MG63 (cell line): ENCODE results near the gene KIAA1549. TPM values are rescaled to one million over a fixed set of nuclear protein-coding genes. Genes with fewer than 3 reads are reported as not detected.
"Not testable (repeated sequence)": the region's sequence is repeated elsewhere in the genome, so short reads cannot be mapped to it uniquely, and the experiment has no call there.

Source experiments
- DNase-seq: peaks from one replicate; pipeline ENCODE4 v3.0.0-alpha.2; 2020
- H3K27me3 ChIP-seq: fragments of 250-450 bp; sonication (Bioruptor Pico); 2 replicates; pipeline ENCODE4 v1.5.1; 2020; ENCODE audit warnings: mild to moderate bottlenecking, moderate library complexity
- H3K36me3 ChIP-seq: fragments of 250-450 bp; sonication (Bioruptor Pico); 2 replicates; pipeline ENCODE4 v1.5.1; 2020; ENCODE audit warnings: mild to moderate bottlenecking, moderate library complexity
- H3K4me3 ChIP-seq: fragments of 250-450 bp; sonication (Bioruptor Pico); 2 replicates; pipeline ENCODE4 v1.5.1; 2020; ENCODE audit warnings: mild to moderate bottlenecking, moderate library complexity
- H3K9me3 ChIP-seq: fragments of 250-450 bp; sonication (Bioruptor Pico); 2 replicates; pipeline ENCODE4 v1.5.1; 2020; ENCODE audit warnings: mild to moderate bottlenecking, moderate library complexity
- total RNA-seq: library from RNA; depleted of rRNA; stranded (reverse); fragments of >200 nt; shearing (Covaris generic); gene quantifications from 2 replicates; pipeline ENCODE4 v1.2.3, GENCODE V29; 2014; ENCODE audit warnings: low replicate concordance

KIAA1549 gene
- total RNA-seq, 1 experiment from 2014 or later: 1.1 TPM

DNA sequence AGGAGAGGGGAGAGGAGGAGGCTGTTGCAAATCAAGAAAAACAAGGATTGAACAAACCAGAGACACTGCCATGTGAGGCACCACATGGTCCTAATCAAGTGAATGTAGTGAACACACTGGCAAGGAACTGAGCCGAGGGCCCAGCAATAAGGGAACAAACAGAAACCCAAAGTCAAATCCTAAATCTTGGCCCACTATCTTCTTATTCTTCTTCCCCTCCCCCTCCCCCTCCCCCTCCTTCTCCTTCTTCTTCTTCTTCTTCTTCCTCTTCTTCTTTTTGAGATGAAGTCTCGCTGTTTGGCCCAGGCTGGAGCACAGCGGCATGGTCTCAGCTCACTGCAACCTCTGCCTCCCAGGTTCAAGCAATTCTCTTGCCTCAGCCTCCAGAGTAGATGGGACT is 24.0 kb downstream of the KIAA1549 start:
- no peaks in the 10 kb centered on the region for H3K9me3 ChIP-seq
- H3K27me3 ChIP-seq: no peaks in the 10 kb centered on the region
- no peaks in the 10 kb centered on the region for H3K36me3 ChIP-seq
- H3K4me3 ChIP-seq: no peak overlapping the region
- DNase-seq: no peak

- no peaks in the 10 kb centered on the region for H3K9me3 ChIP-seq
- H3K36me3 ChIP-seq: no peaks in the 10 kb centered on the region
- no peak for DNase-seq
Measured at GRCh38 chr7:138954545-138955475, 26.4 kb downstream of the KIAA1549 start.

DNA sequence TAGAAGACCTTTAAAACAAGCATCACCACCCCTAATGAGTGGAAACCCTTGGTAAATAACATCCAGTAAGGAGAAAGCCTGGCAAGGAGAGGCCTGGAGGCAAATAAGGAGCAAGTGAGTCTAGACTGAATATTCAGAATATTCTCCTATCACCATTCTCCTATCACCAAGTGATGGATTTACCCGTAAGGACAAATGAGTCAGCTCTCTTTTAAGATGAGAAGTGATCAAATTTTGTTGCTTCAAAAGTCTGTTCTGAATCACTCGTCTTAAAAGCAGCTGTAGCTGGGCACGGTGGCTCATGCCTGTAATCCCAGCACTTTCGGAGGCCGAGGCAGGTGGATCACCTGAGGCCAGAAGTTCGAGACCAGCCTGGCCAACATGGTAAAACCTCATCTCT is 28.4 kb downstream of the KIAA1549 start:
- DNase-seq: no peak

More at GRCh38 chr7:138954545-138955475, 26.4 kb downstream of the KIAA1549 start:
- H3K4me3 ChIP-seq: no peak overlapping the region
- no peaks in the 10 kb centered on the region for H3K27me3 ChIP-seq

GRCh38 chr7:138951953-138952352 is 29.2 kb downstream of the KIAA1549 start:
- no peak for DNase-seq
- Histone ChIP-seq H3K36me3 (no peaks in the 10 kb centered on the region), H3K4me3 (no peak overlapping the region), H3K27me3 (no peaks in the 10 kb centered on the region), H3K9me3 (no peaks in the 10 kb centered on the region)

More for the DNA sequence above, 28.4 kb downstream of the KIAA1549 start:
- no peak overlapping the region for H3K4me3 ChIP-seq
- no peaks in the 10 kb centered on the region for H3K9me3 ChIP-seq
- H3K27me3 ChIP-seq: no peaks in the 10 kb centered on the region
- H3K36me3 ChIP-seq: no peaks in the 10 kb centered on the region

DNA sequence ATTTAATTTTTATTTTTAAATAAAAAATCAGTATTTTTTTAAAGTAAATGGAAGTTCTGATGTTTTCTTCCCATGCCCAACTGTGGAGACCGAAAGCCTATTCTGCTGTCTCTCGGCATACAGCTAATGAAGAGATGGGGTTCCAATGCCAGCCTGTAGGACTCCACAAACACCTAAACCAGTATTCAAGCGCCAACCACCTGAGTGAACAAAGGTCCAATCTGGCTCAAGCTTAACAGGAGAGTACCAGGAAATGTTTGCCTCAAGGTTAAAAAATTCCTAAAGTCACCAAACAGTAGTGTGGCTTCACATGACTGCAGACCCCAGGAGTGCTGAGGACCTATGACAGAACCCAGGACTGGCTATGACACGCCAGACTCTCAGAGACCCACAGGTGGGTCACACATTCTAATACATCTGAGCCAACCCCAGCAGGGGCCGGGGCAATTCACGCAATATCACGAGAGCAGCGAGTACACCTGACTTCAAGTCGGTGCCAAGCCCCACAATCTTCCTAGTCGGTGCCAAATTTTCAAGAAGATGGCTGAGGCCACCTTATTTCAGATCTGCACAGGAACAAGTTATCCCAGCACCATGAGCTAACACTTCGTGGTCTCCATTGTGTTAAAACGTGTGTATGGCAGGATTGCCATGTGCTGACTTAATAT is 31.6 kb downstream of the KIAA1549 start:
- DNase-seq: no peak
- Histone ChIP-seq H3K9me3 (no peaks in the 10 kb centered on the region), H3K27me3 (no peaks in the 10 kb centered on the region), H3K36me3 (no peaks in the 10 kb centered on the region), H3K4me3 (no peak overlapping the region)

DNA sequence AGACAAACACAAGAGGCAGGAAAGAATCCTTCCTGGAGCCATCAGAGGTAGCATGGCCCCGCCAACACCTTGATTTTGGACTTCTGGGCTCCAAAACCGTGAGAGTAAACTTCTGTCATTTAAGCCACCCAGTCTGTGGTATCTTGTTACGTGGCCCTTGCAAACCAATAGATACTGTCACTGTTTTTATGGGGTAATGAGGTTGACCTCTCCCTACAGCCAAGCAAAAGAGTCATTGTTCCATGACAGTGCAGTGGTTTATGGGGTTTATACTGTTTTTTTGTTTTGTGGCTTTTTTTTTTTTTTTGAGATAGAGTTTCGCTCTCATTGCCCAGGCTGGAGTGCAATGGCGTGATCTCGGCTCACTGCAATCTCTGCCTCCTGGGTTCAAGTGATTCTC is 32.8 kb downstream of the KIAA1549 start:
- no peak for DNase-seq
- Histone ChIP-seq H3K4me3 (no peak overlapping the region), H3K27me3 (no peaks in the 10 kb centered on the region), H3K36me3 (no peaks in the 10 kb centered on the region), H3K9me3 (no peaks in the 10 kb centered on the region)

DNA sequence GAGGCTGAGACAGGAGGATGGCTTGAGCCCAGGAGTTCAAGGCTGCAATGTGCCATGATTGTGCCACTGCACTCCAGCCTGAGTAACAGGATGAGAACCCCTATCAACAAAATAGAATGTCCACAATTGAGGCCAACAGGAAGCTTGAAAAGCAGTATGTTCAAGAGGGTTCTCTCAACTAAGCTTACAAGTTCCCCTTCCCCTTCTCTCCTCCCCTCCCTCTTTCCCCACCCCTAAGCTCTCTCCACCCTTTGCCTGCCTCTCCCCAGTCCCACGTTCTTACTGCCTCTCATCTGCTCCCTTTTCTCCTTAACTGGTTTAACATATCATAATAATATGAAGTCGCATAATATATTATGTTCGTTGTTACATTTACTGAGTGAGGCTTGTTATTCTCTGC is 35.4 kb downstream of the KIAA1549 start:
- no peak overlapping the region for H3K4me3 ChIP-seq
- H3K27me3 ChIP-seq: no peaks in the 10 kb centered on the region
- no peak for DNase-seq
- H3K9me3 ChIP-seq: no peaks in the 10 kb centered on the region
- H3K36me3 ChIP-seq: no peaks in the 10 kb centered on the region

DNA sequence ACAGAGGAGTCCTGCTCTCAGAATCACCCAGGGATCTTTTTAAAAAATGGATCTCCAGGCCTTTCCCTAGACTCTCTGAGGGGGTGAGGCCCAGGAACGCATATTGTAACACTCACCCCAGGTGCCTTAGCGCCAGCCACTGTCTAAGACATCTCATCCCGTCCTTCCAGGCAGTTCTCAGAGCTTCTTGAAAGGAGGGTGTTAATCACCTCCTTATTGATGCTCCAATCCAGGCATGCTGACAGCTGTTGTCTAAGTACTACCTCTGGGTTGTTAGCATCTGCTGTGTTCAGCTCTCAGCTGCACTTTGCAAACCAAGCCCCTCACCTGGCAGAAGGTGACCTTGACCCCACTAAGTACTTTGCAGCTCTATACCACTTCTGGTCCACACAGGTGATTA is 36.0 kb downstream of the KIAA1549 start:
- no peak for DNase-seq
- Histone ChIP-seq H3K36me3 (no peaks in the 10 kb centered on the region), H3K9me3 (no peaks in the 10 kb centered on the region), H3K27me3 (no peaks in the 10 kb centered on the region), H3K4me3 (no peak overlapping the region)

GRCh38 chr7:138944592-138944991 is 36.6 kb downstream of the KIAA1549 start:
- DNase-seq: no peak
- H3K36me3 ChIP-seq: no peaks in the 10 kb centered on the region
- H3K4me3 ChIP-seq: no peak overlapping the region
- no peaks in the 10 kb centered on the region for H3K27me3 ChIP-seq
- H3K9me3 ChIP-seq: no peaks in the 10 kb centered on the region

DNA sequence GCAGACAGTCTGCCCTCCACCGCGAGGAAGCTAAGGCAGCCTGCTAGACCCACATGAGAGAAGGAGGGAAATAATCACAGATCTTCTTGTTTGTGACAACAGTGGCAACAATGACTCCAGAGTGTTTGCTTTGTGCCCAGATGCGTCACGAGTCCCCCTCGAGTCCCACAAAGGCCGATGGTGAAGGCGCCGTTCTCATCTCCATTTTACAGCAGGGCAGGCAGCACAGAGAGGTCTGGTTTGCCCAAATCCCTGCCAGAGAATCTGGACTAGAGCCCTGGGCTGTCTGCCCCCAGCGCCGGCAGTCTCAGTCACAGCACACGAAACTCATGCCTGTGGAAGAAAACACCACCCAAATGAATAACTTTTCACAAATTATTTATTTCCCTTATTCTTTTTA is 38.1 kb downstream of the KIAA1549 start:
- Histone ChIP-seq H3K4me3 (no peak overlapping the region), H3K36me3 (no peaks in the 10 kb centered on the region), H3K9me3 (no peaks in the 10 kb centered on the region), H3K27me3 (no peaks in the 10 kb centered on the region)
- no peak for DNase-seq

GRCh38 chr7:138941545-138941944 is 39.6 kb downstream of the KIAA1549 start:
- DNase-seq: no peak
- no peaks in the 10 kb centered on the region for H3K9me3 ChIP-seq
- no peak overlapping the region for H3K4me3 ChIP-seq
- H3K36me3 ChIP-seq: no peaks in the 10 kb centered on the region
- H3K27me3 ChIP-seq: no peaks in the 10 kb centered on the region

DNA sequence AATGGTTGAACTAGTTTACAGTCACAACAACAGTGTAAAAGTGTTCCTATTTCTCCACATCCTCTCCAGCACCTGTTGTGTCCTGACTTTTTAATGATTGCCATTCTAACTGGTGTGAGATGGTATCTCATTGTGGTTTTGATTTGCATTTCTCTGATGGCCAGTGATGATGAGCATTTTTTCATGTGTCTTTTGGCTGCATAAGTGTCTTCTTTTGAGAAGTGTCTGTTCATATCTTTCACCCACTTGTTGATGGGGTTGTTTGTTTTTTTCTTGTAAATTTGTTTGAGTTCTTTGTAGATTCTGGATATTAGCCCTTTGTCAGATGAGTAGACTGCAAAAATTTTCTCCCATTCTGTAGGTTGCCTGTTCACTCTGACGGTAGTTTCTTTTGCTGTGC is 40.6 kb downstream of the KIAA1549 start:
- H3K9me3 ChIP-seq, H3K4me3 ChIP-seq, H3K36me3 ChIP-seq, DNase-seq, H3K27me3 ChIP-seq: not testable (repeated sequence)

DNA sequence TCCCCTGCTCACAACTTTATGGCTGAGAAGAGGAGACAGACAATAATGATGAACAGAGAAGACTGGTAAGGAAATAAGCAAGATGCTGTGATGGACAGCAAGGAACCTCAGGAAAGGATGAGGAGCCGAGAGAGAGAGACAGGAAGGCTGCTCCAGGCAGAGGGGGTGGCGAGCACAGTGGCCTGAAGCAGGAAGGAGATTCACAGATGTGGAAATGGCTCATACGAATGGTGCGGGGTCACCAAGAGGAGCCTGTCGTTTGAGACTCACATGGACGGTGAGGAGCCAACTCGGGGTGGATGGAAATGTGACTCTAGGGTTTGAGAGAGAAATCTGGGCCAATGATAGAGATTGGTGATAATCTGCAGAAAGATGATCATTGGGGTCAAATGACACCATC is 43.7 kb downstream of the KIAA1549 start:
- no peak for DNase-seq
- no peaks in the 10 kb centered on the region for H3K27me3 ChIP-seq
- no peaks in the 10 kb centered on the region for H3K9me3 ChIP-seq
- no peaks in the 10 kb centered on the region for H3K36me3 ChIP-seq
- no peak overlapping the region for H3K4me3 ChIP-seq

DNA sequence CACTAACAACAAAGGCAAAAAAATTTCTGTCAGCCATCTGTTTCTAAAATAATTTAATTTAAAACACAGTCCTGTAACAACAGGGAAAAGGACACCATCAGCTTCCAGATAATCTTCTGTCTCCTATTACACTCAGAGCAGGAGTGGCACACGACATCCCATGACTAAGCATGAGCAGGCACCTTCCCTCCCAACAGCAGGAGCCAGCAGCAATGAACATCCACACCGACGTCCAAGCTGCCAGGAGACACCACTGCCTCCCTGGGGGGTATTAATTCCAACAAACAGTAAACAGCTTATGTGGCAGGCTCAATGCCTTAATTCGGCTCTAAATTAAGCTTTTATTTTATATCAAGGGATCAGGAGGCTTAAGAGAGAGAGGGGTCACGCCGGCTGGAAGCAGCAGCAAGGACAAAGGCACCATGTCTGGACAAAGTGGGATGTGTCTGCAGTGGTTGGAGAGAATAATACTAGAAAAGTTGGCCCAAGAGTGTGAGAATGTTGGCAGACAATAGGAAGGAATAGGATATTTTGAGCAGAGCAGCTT is 45.7 kb downstream of the KIAA1549 start:
- peak; percentile 86 for DNase-seq
- Histone ChIP-seq H3K27me3 (no peaks in the 10 kb centered on the region), H3K4me3 (no peak overlapping the region), H3K9me3 (no peaks in the 10 kb centered on the region), H3K36me3 (no peaks in the 10 kb centered on the region)

GRCh38 chr7:138934861-138935260 is 46.3 kb downstream of the KIAA1549 start:
- DNase-seq: peak; percentile 3
- no peaks in the 10 kb centered on the region for H3K36me3 ChIP-seq
- H3K9me3 ChIP-seq: no peaks in the 10 kb centered on the region
- no peak overlapping the region for H3K4me3 ChIP-seq
- no peaks in the 10 kb centered on the region for H3K27me3 ChIP-seq

DNA sequence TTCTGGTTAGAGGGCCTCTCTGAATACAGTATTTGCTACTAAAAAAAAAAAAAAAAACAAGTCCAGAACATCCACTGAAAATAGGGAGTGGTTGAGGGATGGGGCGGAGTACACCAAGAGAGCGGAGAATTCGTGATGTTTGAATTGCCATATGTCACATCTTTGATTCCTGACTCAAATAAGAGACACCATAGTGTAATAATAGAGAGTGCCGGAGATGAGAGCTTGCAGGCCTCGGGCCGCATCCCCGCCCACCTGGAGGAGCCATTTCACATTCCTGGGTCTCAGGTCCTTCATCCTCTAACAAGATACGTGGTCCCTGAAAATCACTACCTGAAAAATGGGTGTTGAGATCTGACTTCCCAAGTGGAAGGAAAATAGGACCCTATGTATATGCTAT is 46.8 kb downstream of the KIAA1549 start:
- no peak for DNase-seq
- Histone ChIP-seq H3K27me3 (no peaks in the 10 kb centered on the region), H3K9me3 (no peaks in the 10 kb centered on the region), H3K4me3 (no peak overlapping the region), H3K36me3 (no peaks in the 10 kb centered on the region)

DNA sequence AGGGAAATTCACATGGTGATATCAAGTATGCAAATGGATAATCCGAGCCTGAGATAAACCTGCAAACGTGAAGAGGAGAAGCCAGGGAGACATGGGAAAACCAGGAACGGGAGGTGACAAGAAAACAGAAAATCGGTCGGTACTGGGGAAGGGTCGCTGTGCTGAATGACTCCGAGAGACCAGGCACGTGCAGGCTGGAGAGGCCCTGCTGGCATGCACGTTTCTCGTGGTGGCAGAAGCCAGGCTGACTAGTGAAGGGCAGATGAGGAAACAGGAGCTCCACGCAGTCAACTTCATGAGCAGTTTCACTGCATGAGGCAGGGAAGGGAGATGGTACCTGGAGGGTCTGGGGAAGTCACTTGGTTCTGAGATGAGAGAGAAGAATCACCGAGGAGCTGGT is 48.3 kb downstream of the KIAA1549 start:
- DNase-seq: no peak
- Histone ChIP-seq H3K27me3 (no peaks in the 10 kb centered on the region), H3K9me3 (no peaks in the 10 kb centered on the region), H3K4me3 (no peak overlapping the region), H3K36me3 (no peaks in the 10 kb centered on the region)
